HepG2 (cell line): ENCODE results near the gene FBF1. TPM values are rescaled to one million over a fixed set of nuclear protein-coding genes. Genes with fewer than 3 reads are reported as not detected.

ENCODE experiments used
- HDAC6 ChIP-seq: fragments of 200-600 bp; sonication (generic); IDR thresholded peaks from 2 replicates; pipeline ENCODE4 v1.7.0; 2017; ENCODE audit warnings: mild to moderate bottlenecking, antibody characterized with exemption, low read length, low read depth
- MTF1 ChIP-seq: sonication (generic); formaldehyde crosslinking; IDR thresholded peaks from 2 replicates; pipeline ENCODE4 v1.5.0; 2020; ENCODE audit warnings: missing genetic modification reagents
- RBAK ChIP-seq: sonication (generic); formaldehyde crosslinking; IDR thresholded peaks from 2 replicates; pipeline ENCODE4 v1.5.1; 2020; ENCODE audit warnings: mild to moderate bottlenecking, missing genetic modification reagents
- RFX3 ChIP-seq: IDR thresholded peaks from 2 replicates; pipeline ENCODE4 v1.6.1; 2016; ENCODE audit warnings: missing biosample characterization, missing genetic modification reagents
- SUZ12 ChIP-seq: fragments of 150-350 bp; IDR thresholded peaks from 2 replicates; pipeline ENCODE4 v1.6.1; 2014; ENCODE audit warnings: low read depth, low read length
- ZNF326 ChIP-seq: sonication (generic); formaldehyde crosslinking; IDR thresholded peaks from 2 replicates; pipeline ENCODE4 v1.4.0; 2020; ENCODE audit warnings: missing genetic modification reagents, borderline replicate concordance
- ZNF543 ChIP-seq: sonication (generic); formaldehyde crosslinking; IDR thresholded peaks from 2 replicates; pipeline ENCODE4 v1.4.0; 2020; ENCODE audit warnings: mild to moderate bottlenecking, missing genetic modification reagents
- ZNF614 ChIP-seq: IDR thresholded peaks from 2 replicates; pipeline ENCODE4 v1.6.1; 2018; ENCODE audit warnings: missing biosample characterization, missing genetic modification reagents, inconsistent platforms, borderline replicate concordance
- ZNF747 ChIP-seq: sonication (generic); formaldehyde crosslinking; IDR thresholded peaks from 2 replicates; pipeline ENCODE4 v1.8.1; 2023; ENCODE audit warnings: missing genetic modification reagents, mild to moderate bottlenecking, borderline replicate concordance
- ZZZ3 ChIP-seq: sonication (generic); formaldehyde crosslinking; IDR thresholded peaks from 2 replicates; pipeline ENCODE4 v1.4.0; 2020; ENCODE audit warnings: missing genetic modification reagents, mild to moderate bottlenecking, borderline replicate concordance
- polyA plus RNA-seq, 8 experiments: library from polyadenylated mRNA; depleted of rRNA in 3 of 8; stranded (reverse) in 7 of 8; unstranded in 1 of 8; fragments of >200 nt; fragmentation: Illumina TruSeq in 4 of 8; extraction: Trizol in 4 of 8; gene quantifications; 2 replicates each; pipeline versions ENCODE4 v1.2.1 to v1.2.3, GENCODE V29; 2011 to 2016; ENCODE audit warnings: low read depth in 4 of 8, missing spikeins in 1 of 8, mixed read lengths in 1 of 8; ENCODE audit not compliant: insufficient read depth in 1 of 8
- total RNA-seq, 5 experiments: library from RNA; depleted of rRNA; stranded (reverse); fragments of >200 nt; fragmentation: Illumina TruSeq; extraction: Trizol; gene quantifications; 2 replicates each; pipeline ENCODE4 v1.2.3, GENCODE V29; 2016; ENCODE audit warnings: low read depth in 1 of 5
- TF ChIP-seq, protein P1 (sequence below): IDR thresholded peaks from 2 replicates; pipeline ENCODE4 v1.6.1; 2018; ENCODE audit warnings: missing genetic modification reagents, mild to moderate bottlenecking, missing compliant biosample characterization
- TF ChIP-seq, protein P2 (sequence below): sonication (generic); formaldehyde crosslinking; IDR thresholded peaks from 2 replicates; pipeline ENCODE4 v1.9.0; 2021; ENCODE audit warnings: mild to moderate bottlenecking, missing genetic modification reagents
- TF ChIP-seq, protein P3 (sequence below): sonication (generic); formaldehyde crosslinking; IDR thresholded peaks from 2 replicates; pipeline ENCODE4 v1.5.1; 2020; ENCODE audit warnings: mild to moderate bottlenecking, missing genetic modification reagents, borderline replicate concordance
- TF ChIP-seq, protein P4 (sequence below): sonication (generic); formaldehyde crosslinking; IDR thresholded peaks from 2 replicates; pipeline ENCODE4 v1.8.0; 2022; ENCODE audit warnings: missing genetic modification reagents, mild to moderate bottlenecking, inconsistent platforms, borderline replicate concordance

FBF1 gene
- total and polyA plus RNA-seq, 2 of the 13 experiments (the other 11 are each of a cell fraction or from before 2014, with no cell fraction given) = 2.4 to 8.1 TPM

DNA sequence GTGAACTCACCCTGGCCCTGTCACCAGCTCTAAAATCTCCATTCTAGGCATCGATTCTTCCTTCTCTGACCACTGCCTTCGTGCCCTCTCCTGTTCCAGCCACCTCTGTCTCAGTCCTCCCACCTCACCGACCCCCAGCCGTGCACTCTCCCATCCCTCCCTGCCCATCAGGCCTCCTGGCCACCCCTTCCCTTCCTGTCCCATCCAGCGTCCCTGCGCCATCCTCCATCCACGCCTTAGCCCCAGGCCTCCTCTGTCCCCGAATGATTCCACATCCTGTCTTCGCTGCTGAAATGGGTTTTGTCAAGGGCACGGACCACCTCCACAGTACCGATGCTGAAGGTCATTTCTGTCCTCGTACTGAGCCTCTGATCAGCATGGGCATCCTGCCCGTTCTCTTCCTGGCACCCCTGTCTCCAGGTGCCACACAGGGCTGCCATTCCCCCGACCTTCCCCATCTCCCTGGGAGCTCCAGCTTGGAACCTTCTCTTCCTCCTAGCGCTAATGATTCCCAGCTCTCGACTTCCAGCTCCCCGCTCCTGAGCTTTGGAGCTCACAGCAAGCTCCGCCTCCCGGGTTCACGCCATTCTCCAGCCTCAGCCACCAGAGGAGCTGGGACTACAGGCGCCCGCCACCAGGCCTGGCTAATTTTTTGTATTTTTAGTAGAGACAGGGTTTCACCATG is 46.7 kb downstream of the FBF1 start (continued):
- TF ChIP-seq ZNF747 (CRISPR knock-in tag) (0 out of 2 replicates have a peak, but pooled peaks have one; percentile 16), ZZZ3 (CRISPR knock-in tag) (no peak), MTF1 (CRISPR knock-in tag) (no peak), SUZ12 (no peak), ZNF326 (CRISPR knock-in tag) (peak; percentile 93), HDAC6 (no peak), RFX3 (no peak), RBAK (peak; percentile 55; the same call in 1 of the 2 replicates), ZNF543 (CRISPR knock-in tag) (no peak), ZNF614 (CRISPR knock-in tag) (no peak)
- TF ChIP-seq, protein P1, sequence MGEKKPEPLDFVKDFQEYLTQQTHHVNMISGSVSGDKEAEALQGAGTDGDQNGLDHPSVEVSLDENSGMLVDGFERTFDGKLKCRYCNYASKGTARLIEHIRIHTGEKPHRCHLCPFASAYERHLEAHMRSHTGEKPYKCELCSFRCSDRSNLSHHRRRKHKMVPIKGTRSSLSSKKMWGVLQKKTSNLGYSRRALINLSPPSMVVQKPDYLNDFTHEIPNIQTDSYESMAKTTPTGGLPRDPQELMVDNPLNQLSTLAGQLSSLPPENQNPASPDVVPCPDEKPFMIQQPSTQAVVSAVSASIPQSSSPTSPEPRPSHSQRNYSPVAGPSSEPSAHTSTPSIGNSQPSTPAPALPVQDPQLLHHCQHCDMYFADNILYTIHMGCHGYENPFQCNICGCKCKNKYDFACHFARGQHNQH (CRISPR knock-in tag) = no peak
- TF ChIP-seq, protein P2, sequence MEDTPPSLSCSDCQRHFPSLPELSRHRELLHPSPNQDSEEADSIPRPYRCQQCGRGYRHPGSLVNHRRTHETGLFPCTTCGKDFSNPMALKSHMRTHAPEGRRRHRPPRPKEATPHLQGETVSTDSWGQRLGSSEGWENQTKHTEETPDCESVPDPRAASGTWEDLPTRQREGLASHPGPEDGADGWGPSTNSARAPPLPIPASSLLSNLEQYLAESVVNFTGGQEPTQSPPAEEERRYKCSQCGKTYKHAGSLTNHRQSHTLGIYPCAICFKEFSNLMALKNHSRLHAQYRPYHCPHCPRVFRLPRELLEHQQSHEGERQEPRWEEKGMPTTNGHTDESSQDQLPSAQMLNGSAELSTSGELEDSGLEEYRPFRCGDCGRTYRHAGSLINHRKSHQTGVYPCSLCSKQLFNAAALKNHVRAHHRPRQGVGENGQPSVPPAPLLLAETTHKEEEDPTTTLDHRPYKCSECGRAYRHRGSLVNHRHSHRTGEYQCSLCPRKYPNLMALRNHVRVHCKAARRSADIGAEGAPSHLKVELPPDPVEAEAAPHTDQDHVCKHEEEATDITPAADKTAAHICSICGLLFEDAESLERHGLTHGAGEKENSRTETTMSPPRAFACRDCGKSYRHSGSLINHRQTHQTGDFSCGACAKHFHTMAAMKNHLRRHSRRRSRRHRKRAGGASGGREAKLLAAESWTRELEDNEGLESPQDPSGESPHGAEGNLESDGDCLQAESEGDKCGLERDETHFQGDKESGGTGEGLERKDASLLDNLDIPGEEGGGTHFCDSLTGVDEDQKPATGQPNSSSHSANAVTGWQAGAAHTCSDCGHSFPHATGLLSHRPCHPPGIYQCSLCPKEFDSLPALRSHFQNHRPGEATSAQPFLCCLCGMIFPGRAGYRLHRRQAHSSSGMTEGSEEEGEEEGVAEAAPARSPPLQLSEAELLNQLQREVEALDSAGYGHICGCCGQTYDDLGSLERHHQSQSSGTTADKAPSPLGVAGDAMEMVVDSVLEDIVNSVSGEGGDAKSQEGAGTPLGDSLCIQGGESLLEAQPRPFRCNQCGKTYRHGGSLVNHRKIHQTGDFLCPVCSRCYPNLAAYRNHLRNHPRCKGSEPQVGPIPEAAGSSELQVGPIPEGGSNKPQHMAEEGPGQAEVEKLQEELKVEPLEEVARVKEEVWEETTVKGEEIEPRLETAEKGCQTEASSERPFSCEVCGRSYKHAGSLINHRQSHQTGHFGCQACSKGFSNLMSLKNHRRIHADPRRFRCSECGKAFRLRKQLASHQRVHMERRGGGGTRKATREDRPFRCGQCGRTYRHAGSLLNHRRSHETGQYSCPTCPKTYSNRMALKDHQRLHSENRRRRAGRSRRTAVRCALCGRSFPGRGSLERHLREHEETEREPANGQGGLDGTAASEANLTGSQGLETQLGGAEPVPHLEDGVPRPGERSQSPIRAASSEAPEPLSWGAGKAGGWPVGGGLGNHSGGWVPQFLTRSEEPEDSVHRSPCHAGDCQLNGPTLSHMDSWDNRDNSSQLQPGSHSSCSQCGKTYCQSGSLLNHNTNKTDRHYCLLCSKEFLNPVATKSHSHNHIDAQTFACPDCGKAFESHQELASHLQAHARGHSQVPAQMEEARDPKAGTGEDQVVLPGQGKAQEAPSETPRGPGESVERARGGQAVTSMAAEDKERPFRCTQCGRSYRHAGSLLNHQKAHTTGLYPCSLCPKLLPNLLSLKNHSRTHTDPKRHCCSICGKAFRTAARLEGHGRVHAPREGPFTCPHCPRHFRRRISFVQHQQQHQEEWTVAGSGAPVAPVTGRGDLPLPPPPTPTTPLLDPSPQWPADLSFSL (CRISPR knock-in tag) = no peak
- TF ChIP-seq, protein P3, sequence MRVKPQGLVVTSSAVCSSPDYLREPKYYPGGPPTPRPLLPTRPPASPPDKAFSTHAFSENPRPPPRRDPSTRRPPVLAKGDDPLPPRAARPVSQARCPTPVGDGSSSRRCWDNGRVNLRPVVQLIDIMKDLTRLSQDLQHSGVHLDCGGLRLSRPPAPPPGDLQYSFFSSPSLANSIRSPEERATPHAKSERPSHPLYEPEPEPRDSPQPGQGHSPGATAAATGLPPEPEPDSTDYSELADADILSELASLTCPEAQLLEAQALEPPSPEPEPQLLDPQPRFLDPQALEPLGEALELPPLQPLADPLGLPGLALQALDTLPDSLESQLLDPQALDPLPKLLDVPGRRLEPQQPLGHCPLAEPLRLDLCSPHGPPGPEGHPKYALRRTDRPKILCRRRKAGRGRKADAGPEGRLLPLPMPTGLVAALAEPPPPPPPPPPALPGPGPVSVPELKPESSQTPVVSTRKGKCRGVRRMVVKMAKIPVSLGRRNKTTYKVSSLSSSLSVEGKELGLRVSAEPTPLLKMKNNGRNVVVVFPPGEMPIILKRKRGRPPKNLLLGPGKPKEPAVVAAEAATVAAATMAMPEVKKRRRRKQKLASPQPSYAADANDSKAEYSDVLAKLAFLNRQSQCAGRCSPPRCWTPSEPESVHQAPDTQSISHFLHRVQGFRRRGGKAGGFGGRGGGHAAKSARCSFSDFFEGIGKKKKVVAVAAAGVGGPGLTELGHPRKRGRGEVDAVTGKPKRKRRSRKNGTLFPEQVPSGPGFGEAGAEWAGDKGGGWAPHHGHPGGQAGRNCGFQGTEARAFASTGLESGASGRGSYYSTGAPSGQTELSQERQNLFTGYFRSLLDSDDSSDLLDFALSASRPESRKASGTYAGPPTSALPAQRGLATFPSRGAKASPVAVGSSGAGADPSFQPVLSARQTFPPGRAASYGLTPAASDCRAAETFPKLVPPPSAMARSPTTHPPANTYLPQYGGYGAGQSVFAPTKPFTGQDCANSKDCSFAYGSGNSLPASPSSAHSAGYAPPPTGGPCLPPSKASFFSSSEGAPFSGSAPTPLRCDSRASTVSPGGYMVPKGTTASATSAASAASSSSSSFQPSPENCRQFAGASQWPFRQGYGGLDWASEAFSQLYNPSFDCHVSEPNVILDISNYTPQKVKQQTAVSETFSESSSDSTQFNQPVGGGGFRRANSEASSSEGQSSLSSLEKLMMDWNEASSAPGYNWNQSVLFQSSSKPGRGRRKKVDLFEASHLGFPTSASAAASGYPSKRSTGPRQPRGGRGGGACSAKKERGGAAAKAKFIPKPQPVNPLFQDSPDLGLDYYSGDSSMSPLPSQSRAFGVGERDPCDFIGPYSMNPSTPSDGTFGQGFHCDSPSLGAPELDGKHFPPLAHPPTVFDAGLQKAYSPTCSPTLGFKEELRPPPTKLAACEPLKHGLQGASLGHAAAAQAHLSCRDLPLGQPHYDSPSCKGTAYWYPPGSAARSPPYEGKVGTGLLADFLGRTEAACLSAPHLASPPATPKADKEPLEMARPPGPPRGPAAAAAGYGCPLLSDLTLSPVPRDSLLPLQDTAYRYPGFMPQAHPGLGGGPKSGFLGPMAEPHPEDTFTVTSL (CRISPR knock-in tag) = no peak
- TF ChIP-seq, protein P4, sequence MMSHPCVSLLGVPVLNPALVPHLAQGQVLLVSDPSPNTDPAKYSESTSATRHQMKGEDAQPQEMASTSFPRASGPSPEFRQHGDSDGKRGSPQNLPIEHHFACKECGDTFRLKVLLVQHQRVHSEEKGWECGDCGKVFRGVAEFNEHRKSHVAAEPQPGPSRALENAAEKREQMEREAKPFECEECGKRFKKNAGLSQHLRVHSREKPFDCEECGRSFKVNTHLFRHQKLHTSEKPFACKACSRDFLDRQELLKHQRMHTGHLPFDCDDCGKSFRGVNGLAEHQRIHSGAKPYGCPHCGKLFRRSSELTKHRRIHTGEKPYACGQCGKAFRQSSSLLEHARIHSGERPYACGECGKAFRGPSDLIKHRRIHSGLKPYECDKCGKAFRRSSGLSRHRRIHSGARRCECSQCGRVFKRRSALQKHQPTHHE (CRISPR knock-in tag) = no peak; the same call in 1 of the 2 replicates
